ENCODE data around the gene LYST.

LYST gene

GRCh38 chr1:235663628-235664027 is 203.1 kb downstream of the LYST start:
- TF ChIP-seq CTCF (IDR thresholded peaks at IDR 0.05; ENCODE audit: borderline replicate concordance, insufficient read depth, low read depth, low read length) = no peak
- no peak overlapping the region for H3K4me3 ChIP-seq (ENCODE audit: low read depth, low read length)

- no peak overlapping the region for H3K4me3 ChIP-seq (ENCODE audit: low read depth, low read length)
- no peak for TF ChIP-seq CTCF (IDR thresholded peaks at IDR 0.05; ENCODE audit: borderline replicate concordance, insufficient read depth, low read depth, low read length)
Measured at GRCh38 chr1:235661568-235661967, 205.1 kb downstream of the LYST start.

- TF ChIP-seq CTCF (IDR thresholded peaks at IDR 0.05; ENCODE audit: borderline replicate concordance, insufficient read depth, low read depth, low read length) = no peak
- H3K4me3 ChIP-seq (ENCODE audit: low read depth, low read length) = no peak overlapping the region
Measured at GRCh38 chr1:235659186-235659771, 207.4 kb downstream of the LYST start.

- TF ChIP-seq CTCF (IDR thresholded peaks at IDR 0.05; ENCODE audit: borderline replicate concordance, insufficient read depth, low read depth, low read length) = no peak
- no peak overlapping the region for H3K4me3 ChIP-seq (ENCODE audit: low read depth, low read length)
Measured at GRCh38 chr1:235657747-235658526, 208.8 kb downstream of the LYST start.

GRCh38 chr1:235657269-235657668 is 209.4 kb downstream of the LYST start:
- no peak overlapping the region for H3K4me3 ChIP-seq (ENCODE audit: low read depth, low read length)
- no peak for TF ChIP-seq CTCF (IDR thresholded peaks at IDR 0.05; ENCODE audit: borderline replicate concordance, insufficient read depth, low read depth, low read length)

- no peak overlapping the region for H3K4me3 ChIP-seq (ENCODE audit: low read depth, low read length)
- TF ChIP-seq CTCF (IDR thresholded peaks at IDR 0.05; ENCODE audit: borderline replicate concordance, insufficient read depth, low read depth, low read length) = no peak
Measured at GRCh38 chr1:235652364-235652763, 214.3 kb downstream of the LYST start.

All from GM12875 (cell line).